Measurements from ENCODE around the gene NKD2.

DNA sequence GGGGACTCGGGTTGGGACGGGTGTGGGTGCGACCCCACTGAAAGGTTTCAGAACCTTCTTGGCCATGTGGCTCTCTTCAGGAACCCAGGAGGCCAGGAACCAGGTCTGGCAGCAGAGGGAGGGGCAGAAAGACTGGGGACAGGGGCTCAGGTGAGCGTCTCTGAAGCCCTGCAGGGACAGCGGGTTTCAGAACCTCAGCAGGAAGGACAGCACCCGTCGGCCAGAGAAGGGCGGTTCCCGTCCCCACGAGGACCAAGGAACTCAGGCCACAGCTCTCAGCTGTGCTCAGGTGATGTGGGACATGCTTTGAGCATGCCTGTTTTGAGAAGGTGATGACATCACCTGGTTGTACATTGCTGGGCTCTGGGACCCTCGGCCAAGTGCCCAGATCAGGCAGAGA is 77.5 kb downstream of the NKD2 start:
- TF ChIP-seq POLR2A (IDR thresholded peaks at IDR 0.05; ENCODE audit: low read depth, low read length) (no peak), TAF1 (IDR thresholded peaks at IDR 0.05; ENCODE audit: low read depth, low read length) (no peak), POLR2AphosphoS5 (IDR thresholded peaks at IDR 0.05; ENCODE audit: low read depth, low read length) (no peak), SPI1 (IDR thresholded peaks at IDR 0.05; ENCODE audit: low read depth, low read length) (no peak), PAX5 (IDR thresholded peaks at IDR 0.05; ENCODE audit: insufficient read depth, low read length, severe bottlenecking) (no peak)
